Activated naive CD4-positive, alpha-beta T cell treated with anti-CD3 and anti-CD28 coated beads, Interleukin-2, amount 50 U/mL, for 72 hours (primary cell): ENCODE data around the gene KIF4A. TPM values are rescaled to one million over a fixed set of nuclear protein-coding genes. Genes with fewer than 3 reads are reported as not detected.
"Not testable (repeated sequence)": the region's sequence is repeated elsewhere in the genome, so short reads cannot be mapped to it uniquely, and the experiment has no call there.

Source experiments
- ATAC-seq, 2 donors: fragments of 150-1000 bp; cut with Tn5 transposase; 2 replicates each; pipeline ENCODE4 v1.10.0; 2021; ENCODE audit warnings: mild to moderate bottlenecking in 2 of 2, moderate library complexity in 2 of 2
- DNase-seq, 2 donors: peaks; one replicate each; pipeline ENCODE4 v3.0.0; 2021 to 2022; ENCODE audit warnings: low spot score in 2 of 2
- H3K27ac Mint-ChIP-seq, 2 donors: one replicate each; pipeline ENCODE4 v1.8.0; 2022; ENCODE audit warnings: mild to moderate bottlenecking in 2 of 2, mixed read lengths in 2 of 2
- H3K36me3 Mint-ChIP-seq, 2 donors: one replicate each; pipeline ENCODE4 v1.8.0; 2022; ENCODE audit warnings: mixed read lengths in 2 of 2
- H3K9me3 Mint-ChIP-seq, 2 donors: one replicate each; pipeline ENCODE4 v1.8.0; 2022; ENCODE audit warnings: mixed read lengths in 2 of 2
- total RNA-seq, 2 donors: library from RNA; stranded (reverse); gene quantifications; one replicate each; pipeline ENCODE4 v1.2.3, GENCODE V29; 2022

Gene KIF4A, protein sequence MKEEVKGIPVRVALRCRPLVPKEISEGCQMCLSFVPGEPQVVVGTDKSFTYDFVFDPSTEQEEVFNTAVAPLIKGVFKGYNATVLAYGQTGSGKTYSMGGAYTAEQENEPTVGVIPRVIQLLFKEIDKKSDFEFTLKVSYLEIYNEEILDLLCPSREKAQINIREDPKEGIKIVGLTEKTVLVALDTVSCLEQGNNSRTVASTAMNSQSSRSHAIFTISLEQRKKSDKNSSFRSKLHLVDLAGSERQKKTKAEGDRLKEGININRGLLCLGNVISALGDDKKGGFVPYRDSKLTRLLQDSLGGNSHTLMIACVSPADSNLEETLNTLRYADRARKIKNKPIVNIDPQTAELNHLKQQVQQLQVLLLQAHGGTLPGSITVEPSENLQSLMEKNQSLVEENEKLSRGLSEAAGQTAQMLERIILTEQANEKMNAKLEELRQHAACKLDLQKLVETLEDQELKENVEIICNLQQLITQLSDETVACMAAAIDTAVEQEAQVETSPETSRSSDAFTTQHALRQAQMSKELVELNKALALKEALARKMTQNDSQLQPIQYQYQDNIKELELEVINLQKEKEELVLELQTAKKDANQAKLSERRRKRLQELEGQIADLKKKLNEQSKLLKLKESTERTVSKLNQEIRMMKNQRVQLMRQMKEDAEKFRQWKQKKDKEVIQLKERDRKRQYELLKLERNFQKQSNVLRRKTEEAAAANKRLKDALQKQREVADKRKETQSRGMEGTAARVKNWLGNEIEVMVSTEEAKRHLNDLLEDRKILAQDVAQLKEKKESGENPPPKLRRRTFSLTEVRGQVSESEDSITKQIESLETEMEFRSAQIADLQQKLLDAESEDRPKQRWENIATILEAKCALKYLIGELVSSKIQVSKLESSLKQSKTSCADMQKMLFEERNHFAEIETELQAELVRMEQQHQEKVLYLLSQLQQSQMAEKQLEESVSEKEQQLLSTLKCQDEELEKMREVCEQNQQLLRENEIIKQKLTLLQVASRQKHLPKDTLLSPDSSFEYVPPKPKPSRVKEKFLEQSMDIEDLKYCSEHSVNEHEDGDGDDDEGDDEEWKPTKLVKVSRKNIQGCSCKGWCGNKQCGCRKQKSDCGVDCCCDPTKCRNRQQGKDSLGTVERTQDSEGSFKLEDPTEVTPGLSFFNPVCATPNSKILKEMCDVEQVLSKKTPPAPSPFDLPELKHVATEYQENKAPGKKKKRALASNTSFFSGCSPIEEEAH
- total RNA-seq, result 10 to 100 TPM; 28.0 to 38.0 TPM

DNA sequence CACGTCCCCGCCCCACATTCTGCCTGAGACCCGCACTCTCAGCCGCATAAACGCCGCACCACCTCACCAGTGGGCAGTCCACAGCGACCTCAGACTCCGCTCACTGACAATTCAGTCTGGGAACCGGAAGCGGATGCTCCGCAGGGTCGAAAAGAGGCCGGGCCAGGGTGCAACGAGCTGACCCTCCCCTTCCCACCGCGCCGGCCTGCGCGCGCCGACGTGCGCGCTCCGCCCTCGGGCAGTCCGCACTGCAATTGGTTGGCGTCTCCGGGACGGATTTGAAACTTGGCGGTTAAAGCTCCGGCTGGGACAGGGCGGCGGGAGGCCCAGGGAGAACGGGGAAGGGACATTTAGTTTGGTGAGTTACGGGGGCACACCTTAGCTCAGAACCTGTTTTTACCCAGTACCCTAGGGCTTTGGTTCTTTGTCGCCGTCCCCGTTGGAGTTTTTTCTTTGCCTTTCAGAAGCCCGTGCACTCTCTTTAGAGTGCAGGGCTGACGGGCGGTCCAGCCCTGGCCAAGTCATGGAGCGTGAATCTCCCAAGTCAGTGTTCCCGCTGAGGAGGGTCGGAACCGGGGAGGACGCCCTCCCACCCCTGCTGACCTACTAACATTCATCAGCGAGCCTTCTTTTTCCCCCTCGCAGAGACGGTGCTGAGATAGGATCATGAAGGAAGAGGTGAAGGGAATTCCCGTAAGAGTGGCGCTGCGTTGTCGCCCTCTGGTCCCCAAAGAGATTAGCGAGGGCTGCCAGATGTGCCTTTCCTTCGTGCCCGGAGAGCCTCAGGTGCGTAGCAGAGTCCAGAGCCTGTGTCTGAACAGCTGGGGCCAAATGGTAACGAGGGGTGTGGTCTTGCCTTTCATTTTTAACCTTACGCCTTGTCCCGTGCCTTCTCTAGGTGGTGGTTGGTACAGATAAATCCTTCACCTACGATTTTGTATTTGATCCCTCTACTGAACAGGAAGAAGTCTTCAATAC lies at the start of gene KIF4A, which contains the start of gene PDZD11:
KIF4A (plus strand) TSS at position 312 of the 978 bp plus-strand sequence; CDS start at position 667, 355 bp downstream.
PDZD11 (minus strand) TSS at position 135 of the 978 bp plus-strand sequence. CDS start 586 bp downstream, outside the sequence.
- peak within 1 kb of the TSS; percentile 93 to 95 for H3K27ac Mint-ChIP-seq
- ATAC-seq (peak; percentile 99), DNase-seq (peak; percentile 77 to 87)
- H3K36me3 Mint-ChIP-seq, result peaks cover 6 to 7% of the 10 kb centered on the region in 2 donors
- H3K9me3 Mint-ChIP-seq, result no peaks in the 10 kb centered on the region

DNA sequence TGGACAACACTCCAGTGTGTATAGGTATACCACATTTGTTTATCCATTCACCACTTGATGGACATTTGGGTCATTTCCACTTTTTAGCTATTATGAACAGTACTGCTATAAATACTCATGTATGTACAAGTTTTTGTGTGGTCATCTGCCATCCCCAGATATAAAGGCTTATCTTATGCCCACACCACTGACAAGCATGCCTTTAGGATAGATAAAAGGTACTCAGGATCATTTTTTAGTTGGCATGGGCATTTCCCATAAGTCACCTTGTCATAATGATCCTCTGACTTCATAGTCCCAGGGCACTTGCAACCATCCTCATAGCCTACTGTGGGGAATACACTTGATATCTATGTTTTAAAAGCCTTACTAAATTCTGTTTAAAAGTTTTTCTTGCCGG lies 49.2 kb upstream of the KIF4A start:
- Mint-ChIP-seq H3K36me3 (no peaks in the 10 kb centered on the region), H3K27ac (no peak overlapping the region), H3K9me3 (no peaks in the 10 kb centered on the region)
- DNase-seq (no peak), ATAC-seq (no peak)

DNA sequence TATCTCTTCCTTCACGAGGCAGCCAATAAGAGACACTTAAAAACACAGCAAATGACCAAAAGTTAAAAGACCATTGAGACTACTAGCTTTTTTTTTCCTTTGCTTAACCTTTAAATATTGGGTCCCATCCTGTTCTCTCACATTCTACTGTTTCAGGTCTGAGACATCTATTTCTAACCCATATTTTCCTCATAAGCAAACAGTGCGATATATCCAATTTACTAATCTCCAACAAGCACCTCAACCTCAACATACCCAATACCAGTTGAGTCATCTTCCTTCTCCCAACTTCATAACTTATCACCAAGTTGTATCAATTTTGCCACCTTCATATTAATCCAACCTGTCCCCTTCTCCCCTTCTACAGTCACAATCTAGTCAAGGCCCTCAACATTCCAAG lies 48.4 kb upstream of the KIF4A start:
- H3K9me3 Mint-ChIP-seq, result no peaks in the 10 kb centered on the region

DNA sequence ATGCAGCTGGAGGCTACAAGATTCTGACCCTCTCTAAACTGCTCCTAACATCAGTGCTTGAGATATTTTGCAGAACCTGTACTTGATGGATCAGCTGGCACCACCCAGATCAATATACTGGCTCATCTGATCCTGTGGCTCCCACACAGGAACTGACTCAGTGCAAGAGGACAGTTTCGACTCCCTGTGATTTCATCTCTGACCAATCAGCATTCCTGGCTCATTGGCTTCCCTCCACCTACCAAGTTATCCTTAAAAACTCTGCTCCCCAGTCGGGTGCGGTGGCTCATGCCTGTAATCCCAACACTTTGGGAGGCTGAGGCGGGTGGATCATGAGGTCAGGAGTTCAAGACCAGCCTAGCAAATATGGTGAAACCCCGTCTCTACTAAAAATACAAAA lies 46.3 kb upstream of the KIF4A start:
- not testable (repeated sequence) for H3K9me3 Mint-ChIP-seq, H3K36me3 Mint-ChIP-seq, DNase-seq, H3K27ac Mint-ChIP-seq
- peak in 1 of 2 donors; percentile 33 for ATAC-seq

More for the DNA sequence above, 48.4 kb upstream of the KIF4A start:
- no peak overlapping the region for H3K27ac Mint-ChIP-seq
- no peak for DNase-seq
- H3K36me3 Mint-ChIP-seq, result no peaks in the 10 kb centered on the region
- ATAC-seq, result peak; percentile 48 to 72

DNA sequence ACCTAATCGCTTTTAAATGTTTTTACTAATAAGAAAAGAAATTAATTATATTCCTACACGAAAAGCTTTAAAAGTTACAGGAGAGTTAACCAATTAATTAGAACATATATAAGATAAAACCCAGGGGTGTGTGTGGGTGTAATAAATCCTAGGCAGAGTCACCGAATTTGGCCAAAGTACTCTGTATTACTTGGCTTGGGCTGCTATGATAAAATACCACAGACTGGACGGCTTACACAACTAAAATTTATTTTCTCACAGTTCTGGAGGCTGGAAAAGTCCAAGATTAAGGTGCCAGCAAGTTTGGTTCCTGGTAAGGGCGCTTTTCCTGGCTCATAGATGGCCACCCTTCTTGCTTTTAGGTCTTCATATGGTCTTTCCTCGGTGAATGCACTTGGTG lies 45.0 kb upstream of the KIF4A start:
- no peaks in the 10 kb centered on the region for H3K9me3 Mint-ChIP-seq
- DNase-seq (no peak), ATAC-seq (no peak)
- H3K36me3 Mint-ChIP-seq, result no peaks in the 10 kb centered on the region
- no peak overlapping the region for H3K27ac Mint-ChIP-seq

DNA sequence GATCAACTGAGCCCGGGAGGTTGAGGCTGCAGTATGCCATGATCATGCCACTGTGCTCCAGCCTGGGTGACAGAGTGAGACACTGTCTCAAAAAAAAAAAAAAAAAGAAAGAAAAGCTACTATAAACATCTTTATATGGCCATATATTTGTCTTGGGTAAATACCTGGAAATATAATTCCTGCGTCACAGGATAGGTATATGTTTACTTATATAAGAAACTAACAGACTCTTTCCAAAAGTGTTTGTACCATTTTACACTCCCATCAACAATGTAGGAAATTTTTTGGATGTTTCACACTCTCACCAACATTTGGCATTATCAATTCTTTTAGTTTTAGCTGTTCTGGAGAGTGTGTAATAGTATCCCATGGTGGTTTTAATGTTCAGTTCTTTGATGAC lies 42.7 kb upstream of the KIF4A start:
- Mint-ChIP-seq H3K27ac (no peak overlapping the region), H3K36me3 (no peaks in the 10 kb centered on the region), H3K9me3 (no peaks in the 10 kb centered on the region)
- no peak for ATAC-seq
- DNase-seq, result no peak

- peaks cover 13 to 17% of the 10 kb centered on the region in 2 donors for H3K36me3 Mint-ChIP-seq
- ATAC-seq, result no peak
- peak overlapping the region in 1 of 2 donors; percentile 89 for H3K27ac Mint-ChIP-seq
Observed at GRCh38 chrX:70252491-70252890, 37.4 kb upstream of the KIF4A start.

DNA sequence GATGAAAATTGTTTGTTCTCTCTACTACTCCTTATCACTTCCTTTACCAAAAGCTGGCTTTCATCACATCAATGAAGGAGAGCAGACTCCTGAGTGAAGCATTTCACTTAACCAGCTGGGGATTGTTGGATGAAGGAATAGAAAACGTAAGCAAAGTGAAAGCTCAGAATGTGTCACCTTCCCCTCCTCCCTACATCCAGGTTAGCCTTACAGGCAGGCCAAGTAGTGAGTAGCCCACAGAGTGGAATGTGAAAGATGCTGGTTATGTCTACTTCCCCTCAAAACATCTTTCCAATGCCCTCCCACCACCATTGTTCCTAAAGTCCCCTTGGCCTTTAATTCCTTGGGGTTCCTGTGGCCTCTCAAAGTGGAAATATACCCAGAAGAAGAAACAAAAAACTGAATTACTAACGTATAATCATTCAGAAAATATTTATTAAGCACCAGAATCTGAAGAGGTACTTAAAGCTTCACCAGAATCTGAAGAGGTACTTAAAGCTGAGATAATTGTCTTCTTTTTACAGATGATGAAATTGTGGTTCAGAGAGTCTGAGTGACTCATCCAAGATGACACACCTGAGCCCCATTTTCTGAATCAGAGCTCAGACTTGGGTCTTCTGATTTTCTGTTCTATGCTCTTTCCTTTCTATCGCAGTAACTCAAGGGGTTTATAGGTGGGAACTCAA lies 36.4 kb upstream of the KIF4A start:
- Mint-ChIP-seq H3K9me3 (peaks cover 6 to 13% of the 10 kb centered on the region in 2 donors), H3K36me3 (peaks cover 13 to 17% of the 10 kb centered on the region in 2 donors), H3K27ac (peak overlapping the region; percentile 89 to 96)
- peak in 1 of 2 donors; percentile 3 for DNase-seq
- peak; percentile 88 to 94 for ATAC-seq

More at GRCh38 chrX:70252491-70252890, 37.4 kb upstream of the KIF4A start:
- no peak for DNase-seq
- H3K9me3 Mint-ChIP-seq, result peaks cover 6 to 13% of the 10 kb centered on the region in 2 donors

DNA sequence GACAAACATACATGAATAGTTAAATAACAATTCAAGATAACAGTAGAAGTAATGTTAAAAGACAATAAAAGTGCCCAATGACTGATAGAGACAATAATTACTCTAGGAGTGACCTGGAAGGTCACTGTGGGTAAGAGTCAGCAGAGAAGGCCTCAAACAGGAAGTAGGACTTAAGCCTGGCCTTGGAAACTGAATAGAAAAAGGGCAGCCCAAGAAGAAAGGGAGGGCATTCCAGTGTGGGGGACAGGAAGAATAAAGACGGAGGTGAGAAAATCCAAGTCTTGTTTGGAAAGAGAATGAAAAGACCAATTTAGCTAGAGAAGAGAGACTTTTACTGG lies 35.9 kb upstream of the KIF4A start:
- Mint-ChIP-seq H3K36me3 (peaks cover 13 to 22% of the 10 kb centered on the region in 2 donors), H3K9me3 (peaks cover 6 to 13% of the 10 kb centered on the region in 2 donors), H3K27ac (peak overlapping the region; percentile 89 to 96)
- no peak for DNase-seq
- ATAC-seq, result peak; percentile 32 to 56

DNA sequence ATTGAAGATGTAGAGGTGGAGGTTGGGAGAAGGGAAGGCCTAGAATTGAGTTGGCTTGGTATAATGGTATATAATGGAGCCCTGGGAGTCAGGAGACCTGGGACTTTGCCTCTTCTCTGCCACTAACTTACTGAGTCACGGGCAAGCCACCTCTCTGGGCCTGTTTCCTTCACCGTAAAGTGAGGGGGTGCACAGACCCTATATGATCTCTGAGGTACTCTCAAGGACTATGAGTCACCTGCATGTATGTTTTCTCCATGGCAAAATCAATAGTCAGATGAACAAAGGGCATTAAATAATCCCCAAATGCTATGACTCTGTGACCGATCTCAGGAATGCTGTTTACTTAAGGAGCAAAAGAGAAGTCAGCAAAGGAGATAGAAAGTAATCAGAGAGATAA lies 35.0 kb upstream of the KIF4A start:
- DNase-seq (no peak), ATAC-seq (no peak)
- H3K27ac Mint-ChIP-seq, result peak overlapping the region in 1 of 2 donors; percentile 89
- H3K9me3 Mint-ChIP-seq, result peaks cover 6 to 13% of the 10 kb centered on the region in 2 donors
- H3K36me3 Mint-ChIP-seq, result peaks cover 13 to 24% of the 10 kb centered on the region in 2 donors

GRCh38 chrX:70255452-70255851 lies 34.5 kb upstream of the KIF4A start:
- H3K9me3 Mint-ChIP-seq, result peaks cover 6 to 13% of the 10 kb centered on the region in 2 donors
- DNase-seq (no peak), ATAC-seq (no peak)
- no peak overlapping the region for H3K27ac Mint-ChIP-seq
- peaks cover 13 to 24% of the 10 kb centered on the region in 2 donors for H3K36me3 Mint-ChIP-seq

DNA sequence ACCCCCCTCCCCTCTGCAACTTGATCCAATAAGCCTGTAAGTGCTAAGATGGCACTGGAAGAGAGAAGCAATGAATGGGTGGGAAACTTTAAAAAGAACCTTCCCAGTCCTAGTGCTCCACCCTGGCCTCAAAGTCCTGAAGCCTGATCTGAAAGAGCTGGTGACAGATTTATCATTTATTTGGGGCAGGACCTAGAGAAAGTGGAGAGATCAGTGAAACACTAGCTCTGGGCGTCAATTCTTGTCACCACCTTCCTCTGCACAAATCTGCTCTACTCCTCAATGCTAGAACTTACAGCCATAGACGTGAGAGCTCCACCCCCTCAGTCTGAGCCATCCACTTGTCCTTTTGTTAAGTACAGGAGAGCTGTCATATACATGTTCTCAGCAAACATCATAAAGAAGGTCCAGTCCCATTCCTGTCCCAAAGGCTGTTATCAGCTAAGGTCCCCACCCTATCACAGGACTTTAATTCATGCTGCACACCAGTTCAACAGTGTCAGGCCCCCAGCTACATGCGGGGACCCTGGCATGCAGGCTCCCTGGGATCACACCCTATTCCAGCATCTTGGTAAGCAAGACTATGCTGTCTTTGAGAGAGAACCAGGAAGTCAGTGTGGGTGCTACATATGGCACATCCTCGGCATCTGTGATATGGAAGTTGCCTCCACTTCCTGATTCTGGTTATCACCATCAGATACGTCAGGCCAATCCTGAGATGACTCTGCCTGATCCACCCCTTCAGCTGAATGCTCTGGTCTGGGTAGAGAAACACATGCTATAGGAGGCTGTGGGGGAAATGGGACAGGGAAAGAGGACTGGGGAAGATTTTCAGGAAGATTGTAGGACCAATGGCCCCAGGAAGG lies 32.2 kb upstream of the KIF4A start:
- no peak for ATAC-seq
- Mint-ChIP-seq H3K9me3 (peaks cover 6 to 12% of the 10 kb centered on the region in 2 donors), H3K36me3 (peaks cover 13 to 24% of the 10 kb centered on the region in 2 donors), H3K27ac (no peak overlapping the region)
- DNase-seq, result no peak

GRCh38 chrX:70260104-70260503 lies 29.8 kb upstream of the KIF4A start, which contains the start of gene P2RY4:
P2RY4 (minus strand) TSS chrX:70260204; CDS start chrX:70259624, 580 bp downstream.
- DNase-seq (no peak), ATAC-seq (no peak)
- Mint-ChIP-seq H3K36me3 (peaks cover under 1 to 7% of the 10 kb centered on the region in 2 donors), H3K9me3 (no peaks in the 10 kb centered on the region), H3K27ac (peak within 1 kb of the TSS in 1 of 2 donors; percentile 68)
